GM12891 (cell line): ENCODE data around the gene FREM3.

Experiments used
- POLR2A ChIP-seq: IDR thresholded peaks from 2 replicates; pipeline ENCODE4 v1.6.1; 2011; ENCODE audit warnings: low read depth, low read length, control low read depth
- POLR2AphosphoS5 ChIP-seq: IDR thresholded peaks from 2 replicates; pipeline ENCODE4 v1.6.1; 2011; ENCODE audit warnings: low read depth, low read length, control low read depth
- SPI1 ChIP-seq: IDR thresholded peaks from 2 replicates; pipeline ENCODE4 v1.6.1; 2011; ENCODE audit warnings: low read depth, low read length, control low read depth
- TAF1 ChIP-seq: IDR thresholded peaks from 2 replicates; pipeline ENCODE4 v1.6.1; 2011; ENCODE audit warnings: low read depth, low read length, control low read depth

DNA sequence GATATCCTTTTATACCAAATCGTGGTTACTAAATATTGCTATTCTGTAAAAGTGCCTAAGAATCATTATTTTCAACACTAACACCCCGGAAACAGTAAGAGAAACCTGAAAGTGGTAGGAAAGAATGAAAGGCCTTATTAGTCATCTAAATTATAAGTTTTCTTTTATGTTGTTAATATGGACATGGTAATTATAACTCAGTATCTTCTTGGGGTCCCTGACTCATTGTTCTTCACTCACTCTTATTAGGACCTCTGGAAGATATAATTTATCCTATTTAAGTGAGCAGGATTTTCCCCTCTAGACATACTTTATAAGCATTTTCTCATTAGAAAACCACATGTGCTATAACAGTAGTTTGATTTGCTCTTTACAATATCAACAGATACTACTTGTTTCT is 136.0 kb downstream of the FREM3 start:
- TF ChIP-seq POLR2A (no peak), SPI1 (no peak), POLR2AphosphoS5 (no peak), TAF1 (no peak)
